Activated T-cell treated with anti-CD3 and anti-CD28 coated beads, Interleukin-2, amount 50 U/mL, for 24 hours (primary cell): ENCODE data around the gene SLC45A1.

Source experiments
- DNase-seq: peaks from one replicate; pipeline ENCODE4 v3.0.0-alpha.2; 2020
- H3K27ac Mint-ChIP-seq: 2 replicates; pipeline ENCODE4 v1.8.0; 2020; ENCODE audit warnings: mild to moderate bottlenecking, mixed read lengths
- H3K27me3 Mint-ChIP-seq: 2 replicates; pipeline ENCODE4 v1.8.0; 2020; ENCODE audit warnings: mixed read lengths
- H3K36me3 Mint-ChIP-seq: 2 replicates; pipeline ENCODE4 v1.8.0; 2020; ENCODE audit warnings: low read depth, mixed read lengths
- H3K4me1 Mint-ChIP-seq: 2 replicates; pipeline ENCODE4 v1.8.0; 2020; ENCODE audit warnings: low read depth, mixed read lengths
- H3K4me3 Mint-ChIP-seq: 2 replicates; pipeline ENCODE4 v1.8.0; 2020; ENCODE audit warnings: mild to moderate bottlenecking, moderate library complexity, mixed read lengths
- H3K9me3 Mint-ChIP-seq: 2 replicates; pipeline ENCODE4 v1.8.0; 2020; ENCODE audit warnings: mixed read lengths

Gene SLC45A1

GRCh38 chr1:8323706-8324105 is 5.8 kb downstream of the SLC45A1 start:
- DNase-seq = no peak
- Mint-ChIP-seq H3K4me3 (no peak overlapping the region), H3K9me3 (no peaks in the 10 kb centered on the region), H3K4me1 (peaks cover 6% of the 10 kb centered on the region), H3K36me3 (no peaks in the 10 kb centered on the region), H3K27ac (no peak overlapping the region), H3K27me3 (peaks cover 4% of the 10 kb centered on the region)

- H3K36me3 Mint-ChIP-seq = no peaks in the 10 kb centered on the region
Measured at GRCh38 chr1:8324176-8324810, 6.4 kb downstream of the SLC45A1 start.

GRCh38 chr1:8325771-8326170 is 7.9 kb downstream of the SLC45A1 start:
- DNase-seq = no peak
- Mint-ChIP-seq H3K4me1 (peaks cover 5% of the 10 kb centered on the region), H3K4me3 (no peak overlapping the region), H3K36me3 (no peaks in the 10 kb centered on the region), H3K27me3 (no peaks in the 10 kb centered on the region), H3K27ac (no peak overlapping the region), H3K9me3 (no peaks in the 10 kb centered on the region)

More at GRCh38 chr1:8324176-8324810, 6.4 kb downstream of the SLC45A1 start:
- H3K27me3 Mint-ChIP-seq = peaks cover 2% of the 10 kb centered on the region
- H3K9me3 Mint-ChIP-seq = no peaks in the 10 kb centered on the region
- H3K27ac Mint-ChIP-seq = no peak overlapping the region
- H3K4me1 Mint-ChIP-seq = peaks cover 5% of the 10 kb centered on the region
- no peak for DNase-seq
- no peak overlapping the region for H3K4me3 Mint-ChIP-seq

GRCh38 chr1:8326265-8326664 is 8.4 kb downstream of the SLC45A1 start:
- H3K4me1 Mint-ChIP-seq = peaks cover 4% of the 10 kb centered on the region
- H3K27ac Mint-ChIP-seq = no peak overlapping the region

GRCh38 chr1:8328271-8328670 is 10.4 kb downstream of the SLC45A1 start:
- no peak for DNase-seq
- no peak overlapping the region for H3K4me3 Mint-ChIP-seq
- H3K27ac Mint-ChIP-seq = no peak overlapping the region
- no peaks in the 10 kb centered on the region for H3K36me3 Mint-ChIP-seq
- H3K9me3 Mint-ChIP-seq = no peaks in the 10 kb centered on the region
- no peaks in the 10 kb centered on the region for H3K4me1 Mint-ChIP-seq
- H3K27me3 Mint-ChIP-seq = no peaks in the 10 kb centered on the region

More at GRCh38 chr1:8326265-8326664, 8.4 kb downstream of the SLC45A1 start:
- no peaks in the 10 kb centered on the region for H3K9me3 Mint-ChIP-seq
- H3K36me3 Mint-ChIP-seq = no peaks in the 10 kb centered on the region
- H3K4me3 Mint-ChIP-seq = no peak overlapping the region
- no peak for DNase-seq
- H3K27me3 Mint-ChIP-seq = no peaks in the 10 kb centered on the region

- no peak overlapping the region for H3K4me3 Mint-ChIP-seq
- H3K9me3 Mint-ChIP-seq = no peaks in the 10 kb centered on the region
- no peaks in the 10 kb centered on the region for H3K27me3 Mint-ChIP-seq
- no peaks in the 10 kb centered on the region for H3K36me3 Mint-ChIP-seq
- H3K4me1 Mint-ChIP-seq = no peaks in the 10 kb centered on the region
- H3K27ac Mint-ChIP-seq = no peak overlapping the region
- DNase-seq = no peak
Measured at GRCh38 chr1:8329439-8329838, 11.5 kb downstream of the SLC45A1 start.

- no peak for DNase-seq
- H3K27me3 Mint-ChIP-seq = no peaks in the 10 kb centered on the region
- no peaks in the 10 kb centered on the region for H3K4me1 Mint-ChIP-seq
- H3K9me3 Mint-ChIP-seq = no peaks in the 10 kb centered on the region
- no peaks in the 10 kb centered on the region for H3K36me3 Mint-ChIP-seq
- no peak overlapping the region for H3K4me3 Mint-ChIP-seq
- no peak overlapping the region for H3K27ac Mint-ChIP-seq
Measured at GRCh38 chr1:8329858-8330257, 11.9 kb downstream of the SLC45A1 start.

- no peak for DNase-seq
- Mint-ChIP-seq H3K27ac (no peak overlapping the region), H3K4me1 (no peaks in the 10 kb centered on the region), H3K4me3 (no peak overlapping the region), H3K36me3 (no peaks in the 10 kb centered on the region), H3K27me3 (no peaks in the 10 kb centered on the region), H3K9me3 (no peaks in the 10 kb centered on the region)
Measured at GRCh38 chr1:8330271-8331125, 12.6 kb downstream of the SLC45A1 start.

GRCh38 chr1:8332806-8333205 is 14.9 kb downstream of the SLC45A1 start:
- Mint-ChIP-seq H3K27ac (no peak overlapping the region), H3K4me1 (no peaks in the 10 kb centered on the region), H3K27me3 (no peaks in the 10 kb centered on the region), H3K9me3 (peaks cover 3% of the 10 kb centered on the region), H3K36me3 (no peaks in the 10 kb centered on the region), H3K4me3 (no peak overlapping the region)
- DNase-seq = no peak

- H3K4me3 Mint-ChIP-seq = no peak overlapping the region
- DNase-seq = no peak
- no peaks in the 10 kb centered on the region for H3K27me3 Mint-ChIP-seq
- peaks cover 3% of the 10 kb centered on the region for H3K9me3 Mint-ChIP-seq
- no peaks in the 10 kb centered on the region for H3K4me1 Mint-ChIP-seq
- H3K36me3 Mint-ChIP-seq = no peaks in the 10 kb centered on the region
- H3K27ac Mint-ChIP-seq = no peak overlapping the region
Measured at GRCh38 chr1:8333246-8333987, 15.5 kb downstream of the SLC45A1 start.

GRCh38 chr1:8334106-8334851 is 16.4 kb downstream of the SLC45A1 start:
- Mint-ChIP-seq H3K9me3 (peaks cover 3% of the 10 kb centered on the region), H3K27me3 (no peaks in the 10 kb centered on the region), H3K36me3 (no peaks in the 10 kb centered on the region), H3K4me1 (no peaks in the 10 kb centered on the region), H3K4me3 (no peak overlapping the region), H3K27ac (no peak overlapping the region)
- DNase-seq = no peak

GRCh38 chr1:8335246-8335645 is 17.3 kb downstream of the SLC45A1 start:
- Mint-ChIP-seq H3K4me3 (no peak overlapping the region), H3K36me3 (no peaks in the 10 kb centered on the region), H3K4me1 (no peaks in the 10 kb centered on the region), H3K27me3 (no peaks in the 10 kb centered on the region), H3K27ac (no peak overlapping the region), H3K9me3 (peaks cover 3% of the 10 kb centered on the region)
- no peak for DNase-seq

- H3K36me3 Mint-ChIP-seq = no peaks in the 10 kb centered on the region
- H3K4me1 Mint-ChIP-seq = no peaks in the 10 kb centered on the region
- H3K9me3 Mint-ChIP-seq = peaks cover 3% of the 10 kb centered on the region
- H3K4me3 Mint-ChIP-seq = no peak overlapping the region
- H3K27me3 Mint-ChIP-seq = no peaks in the 10 kb centered on the region
- DNase-seq = no peak
- no peak overlapping the region for H3K27ac Mint-ChIP-seq
Measured at GRCh38 chr1:8337776-8338525, 20.0 kb downstream of the SLC45A1 start.
